HCT116 (cell line): Measurements from ENCODE around the gene ENOPH1. TPM values are rescaled to one million over a fixed set of nuclear protein-coding genes. Genes with fewer than 3 reads are reported as not detected.

Experiments used
- ATAC-seq: fragments of 200-7000 bp; cut with Tn5 transposase; 2 replicates; pipeline ENCODE4 v1.9.1; 2020; ENCODE audit warnings: mild to moderate bottlenecking, moderate library complexity
- BruUV-seq: library from RNA; stranded (reverse); fragments of 400-500 nt; replicated peaks from 2 replicates; lab custom pipeline; 2021; lab: Mats Ljungman, UMichigan
- CTCF ChIA-PET: fragments of 300-600 bp; sonication (Branson Sonifier 250); formaldehyde crosslinking; loops from one replicate; lab custom pipeline; 2021; ENCODE audit warnings: antibody characterized with exemption; lab: Charles Lee
- POLR2A ChIA-PET: fragments of 300-600, 350-600 bp; sonication (Branson Sonifier 250); formaldehyde crosslinking; loops from one replicate; lab custom pipeline; 2021; ENCODE audit warnings: antibody characterized with exemption; lab: Charles Lee
- RAD21 ChIA-PET, 2 experiments: fragments of 300-600 bp; sonication (Branson Sonifier 250); formaldehyde crosslinking; loops; one replicate each; lab custom pipeline; 2023; ENCODE audit warnings: low total read pairs in 2 of 2; ENCODE audit not compliant: uncharacterized antibody in 2 of 2, unreplicated experiment in 2 of 2, low non-redundant PET in 1 of 2; lab: Charles Lee
- DNase-seq: peaks from one replicate; pipeline ENCODE4 v3.0.0-alpha.2; 2010; ENCODE audit warnings: low read depth, low spot score
- H2AFZ ChIP-seq: fragments of 200-600 bp; shearing (Covaris generic), sonication (generic); 2 replicates; pipeline ENCODE4 v1.6.1; 2017; ENCODE audit warnings: low read depth, mixed run types, mixed read lengths, antibody characterized with exemption, low read length; ENCODE audit not compliant: poor library complexity, severe bottlenecking
- H3K27ac ChIP-seq: 2 replicates; pipeline ENCODE4 v1.5.1; 2012; ENCODE audit warnings: low read depth, low read length
- H3K27me3 ChIP-seq: fragments of 200-600 bp; sonication (generic); 2 replicates; pipeline ENCODE4 v1.6.1; 2016; ENCODE audit warnings: mixed run types, low read length, mixed read lengths; ENCODE audit not compliant: insufficient read depth
- H3K36me3 ChIP-seq, 2 experiments: fragments of 200-500 bp in 1 of 2; fragments of 200-600 bp in 1 of 2; sonication (Bioruptor generic) in 1 of 2; sonication (generic) in 1 of 2; 2 replicates each; pipeline versions ENCODE4 v1.5.1 to v1.6.1; 2014 to 2016; ENCODE audit warnings: low read length in 2 of 2, inconsistent platforms in 1 of 2, mixed read lengths in 1 of 2, mixed run types in 1 of 2; ENCODE audit not compliant: insufficient read depth in 2 of 2, control insufficient read depth in 1 of 2
- H3K4me1 ChIP-seq, 2 experiments: fragments of 200-600 bp in 1 of 2; sonication (generic) in 1 of 2; 2 replicates each; pipeline versions ENCODE4 v1.5.1 to v1.6.1; 2012 to 2017; ENCODE audit warnings: low read length in 2 of 2, inconsistent platforms in 1 of 2, mild to moderate bottlenecking in 1 of 2, mixed read lengths in 1 of 2, mixed run types in 1 of 2, moderate library complexity in 1 of 2; ENCODE audit not compliant: insufficient read depth in 2 of 2, control insufficient read depth in 1 of 2
- H3K4me2 ChIP-seq: fragments of 200-600 bp; sonication (generic); 2 replicates; pipeline ENCODE4 v1.6.1; 2017; ENCODE audit warnings: mixed run types, low read length, mixed read lengths
- H3K4me3 ChIP-seq, 2 experiments: fragments of 200-600 bp in 1 of 2; sonication (generic) in 1 of 2; replicated peaks in 1 of 2; 2 replicates each; pipeline ENCODE4 v1.5.1; 2011 to 2016; ENCODE audit warnings: low read length in 2 of 2, control low read depth in 1 of 2, low read depth in 1 of 2, mild to moderate bottlenecking in 1 of 2, mixed read lengths in 1 of 2, mixed run types in 1 of 2
- H3K79me2 ChIP-seq: fragments of 200-600 bp; sonication (generic); 2 replicates; pipeline ENCODE4 v1.6.1; 2017; ENCODE audit warnings: mild to moderate bottlenecking, mixed run types, low read length, moderate library complexity, mixed read lengths; ENCODE audit not compliant: insufficient read depth
- H3K9ac ChIP-seq: fragments of 200-600 bp; sonication (generic); 2 replicates; pipeline ENCODE4 v1.6.1; 2016; ENCODE audit warnings: low read length, mixed read lengths
- H3K9me2 ChIP-seq: fragments of 200-600 bp; sonication (generic), shearing (Covaris generic); 2 replicates; pipeline ENCODE4 v1.6.1; 2017; ENCODE audit warnings: mixed run types, mild to moderate bottlenecking, moderate library complexity; ENCODE audit not compliant: insufficient read depth
- H3K9me3 ChIP-seq, 2 experiments: fragments of 200-500 bp in 1 of 2; fragments of 200-600 bp in 1 of 2; sonication (Bioruptor generic) in 1 of 2; sonication (generic) in 1 of 2; 2 replicates each; pipeline ENCODE4 v1.6.1; 2014 to 2017; ENCODE audit warnings: low read length in 2 of 2, mixed read lengths in 2 of 2, inconsistent platforms in 1 of 2, low read depth in 1 of 2, mild to moderate bottlenecking in 1 of 2, mixed run types in 1 of 2, moderate library complexity in 1 of 2; ENCODE audit not compliant: control insufficient read depth in 1 of 2, insufficient read depth in 1 of 2
- H4K20me1 ChIP-seq: fragments of 200-600 bp; sonication (generic), shearing (Covaris generic); 2 replicates; pipeline ENCODE4 v1.6.1; 2017; ENCODE audit warnings: mixed run types, mild to moderate bottlenecking, moderate library complexity; ENCODE audit not compliant: insufficient read depth
- CEBPB ChIP-seq: IDR thresholded peaks from 2 replicates; pipeline ENCODE4 v1.6.1; 2012; ENCODE audit warnings: low read depth
- CTCF ChIP-seq, 3 experiments: fragments of 200-600 bp in 1 of 3; sonication (generic) in 1 of 3; IDR thresholded peaks in 2 of 3; conservative IDR thresholded peaks in 1 of 3; 2 replicates each; pipeline ENCODE4 v1.5.1; 2012 to 2017; ENCODE audit warnings: low read depth in 2 of 3, low read length in 2 of 3, antibody characterized with exemption in 1 of 3, borderline replicate concordance in 1 of 3, control low read depth in 1 of 3, mild to moderate bottlenecking in 1 of 3, mixed read lengths in 1 of 3, mixed run types in 1 of 3, moderate library complexity in 1 of 3; ENCODE audit not compliant: insufficient read depth in 1 of 3
- ELF1 ChIP-seq: IDR thresholded peaks from 2 replicates; pipeline ENCODE4 v1.6.1; 2012; ENCODE audit warnings: low read depth, borderline replicate concordance
- EZH2 ChIP-seq: fragments of 200-600 bp; sonication (generic); IDR thresholded peaks from 2 replicates; pipeline ENCODE4 v1.6.1; 2017; ENCODE audit warnings: antibody characterized with exemption, mixed run types
- FOSL1 ChIP-seq: IDR thresholded peaks from 2 replicates; pipeline ENCODE4 v1.6.1; 2012; ENCODE audit warnings: low read depth
- POLR2AphosphoS5 ChIP-seq: IDR thresholded peaks from 2 replicates; pipeline ENCODE4 v1.6.1; 2011; ENCODE audit warnings: mild to moderate bottlenecking, low read depth, low read length, moderate library complexity
- SP1 ChIP-seq: IDR thresholded peaks from 2 replicates; pipeline ENCODE4 v1.6.1; 2012; ENCODE audit warnings: low read depth
- intact Hi-C: fragments of 100-400 bp; cut with micrococcal nuclease; formaldehyde crosslinking; loops from 2 replicates; pipeline ENCODE4 v1.10.0; 2022
- total RNA-seq: library from RNA; stranded (reverse); gene quantifications from one replicate; pipeline ENCODE4 v1.2.1, GENCODE V29; 2021; ENCODE audit not compliant: unreplicated experiment

Gene ENOPH1
- total RNA-seq, 1 experiment from 2014 or later: 53.4 TPM

DNA sequence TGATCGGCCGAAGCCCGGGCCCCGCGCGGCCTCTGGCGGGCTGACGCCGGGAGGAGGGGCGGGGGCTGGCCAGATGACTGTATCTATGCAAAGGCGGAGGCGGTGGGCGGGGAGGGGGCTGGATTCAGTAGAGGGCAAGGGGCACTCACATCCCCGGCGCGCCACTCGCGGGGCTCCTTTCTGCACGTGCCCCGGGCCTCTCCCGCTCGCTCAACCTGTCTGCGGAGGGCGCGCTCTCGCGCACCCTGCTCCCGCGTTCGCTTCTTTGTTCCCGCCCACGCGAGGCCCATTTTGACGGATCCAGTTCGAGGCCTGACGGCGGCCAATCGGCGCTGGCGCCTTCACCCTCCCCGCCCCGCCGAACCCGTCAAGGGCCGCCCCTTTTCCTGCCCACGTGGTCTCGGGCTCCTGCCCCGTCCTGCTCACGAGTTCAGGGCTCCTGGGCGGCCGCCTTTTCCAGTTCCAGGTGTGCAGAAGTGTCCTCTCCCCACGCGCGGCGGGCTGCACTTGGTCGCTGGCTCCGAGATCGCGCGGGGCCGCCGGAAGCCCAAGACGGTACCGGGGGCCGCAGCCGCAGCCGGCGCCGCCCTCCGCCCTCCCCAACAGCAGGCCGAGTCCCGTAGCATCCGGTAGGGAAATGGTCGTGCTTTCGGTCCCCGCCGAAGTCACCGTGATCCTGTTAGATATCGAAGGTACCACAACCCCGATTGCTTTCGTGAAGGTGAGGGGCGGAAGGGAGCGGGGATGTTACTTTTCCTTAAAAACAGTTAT is at the start of gene ENOPH1, which contains the start of gene HNRNPDL (continued):
- no peak for TF ChIP-seq CEBPB
- TF ChIP-seq CTCF (IDR thresholded peaks at IDR 0.05 in 2 of 3, conservative IDR thresholded peaks at IDR 0.05 in 1 of 3; ENCODE audit: borderline replicate concordance in 1 of 3, insufficient read depth in 1 of 3, low read depth in 2 of 3, low read length in 2 of 3): no peak
- peak; percentile 68 for TF ChIP-seq POLR2AphosphoS5
- TF ChIP-seq, all 23 proteins: peak for 5

GRCh38 chr4:82380831-82381230 is 49.6 kb upstream of the ENOPH1 start:
- no peak for TF ChIP-seq SP1
- no peak for TF ChIP-seq ELF1
- TF ChIP-seq EZH2: no peak
- no peak for TF ChIP-seq FOSL1

More at GRCh38 chr4:82380831-82381230, 49.6 kb upstream of the ENOPH1 start:
- Histone ChIP-seq H4K20me1 (no peaks in the 10 kb centered on the region), H3K79me2 (peaks cover 10% of the 10 kb centered on the region), H3K27ac (peak overlapping the region; percentile 31; the same call in 1 of the 2 replicates), H3K4me3 (no peak overlapping the region), H3K4me1 (peaks cover 11 to 22% of the 10 kb centered on the region in 2 experiments), H3K4me2 (peak overlapping the region; percentile 19), H2AFZ (no peak overlapping the region), H3K36me3 (no peaks in the 10 kb centered on the region), H3K27me3 (no peaks in the 10 kb centered on the region), H3K9me3 (no peaks in the 10 kb centered on the region), H3K9me2 (no peaks in the 10 kb centered on the region), H3K9ac (no peak overlapping the region)
- CTCF ChIA-PET: interaction anchor here (1.0 to 1.5 kb wide), 2 partner anchors 8 to 48 kb away, joined by 3 to 5 read pairs; no protein-coding TSS in a partner anchor
- ATAC-seq (peak; percentile 30), DNase-seq (no peak)
- intact Hi-C loops: no loop called here
- POLR2A ChIA-PET: interaction anchor here (1.8 to 3.7 kb wide), 2 partner anchors 43 to 48 kb away, joined by 4 to 23 read pairs; no protein-coding TSS in a partner anchor
- RAD21 ChIA-PET: no interaction called here
- BruUV-seq: no TSS peak
